NCI-H187 treated with DMSO at 0.1 percent for 48 hours (cell line): ENCODE results near the gene PSMB3.

Experiments
- DNase-seq: peaks from one replicate; lab custom pipeline; 2025; lab: John Stamatoyannopoulos, UW

The PSMB3 gene

DNA sequence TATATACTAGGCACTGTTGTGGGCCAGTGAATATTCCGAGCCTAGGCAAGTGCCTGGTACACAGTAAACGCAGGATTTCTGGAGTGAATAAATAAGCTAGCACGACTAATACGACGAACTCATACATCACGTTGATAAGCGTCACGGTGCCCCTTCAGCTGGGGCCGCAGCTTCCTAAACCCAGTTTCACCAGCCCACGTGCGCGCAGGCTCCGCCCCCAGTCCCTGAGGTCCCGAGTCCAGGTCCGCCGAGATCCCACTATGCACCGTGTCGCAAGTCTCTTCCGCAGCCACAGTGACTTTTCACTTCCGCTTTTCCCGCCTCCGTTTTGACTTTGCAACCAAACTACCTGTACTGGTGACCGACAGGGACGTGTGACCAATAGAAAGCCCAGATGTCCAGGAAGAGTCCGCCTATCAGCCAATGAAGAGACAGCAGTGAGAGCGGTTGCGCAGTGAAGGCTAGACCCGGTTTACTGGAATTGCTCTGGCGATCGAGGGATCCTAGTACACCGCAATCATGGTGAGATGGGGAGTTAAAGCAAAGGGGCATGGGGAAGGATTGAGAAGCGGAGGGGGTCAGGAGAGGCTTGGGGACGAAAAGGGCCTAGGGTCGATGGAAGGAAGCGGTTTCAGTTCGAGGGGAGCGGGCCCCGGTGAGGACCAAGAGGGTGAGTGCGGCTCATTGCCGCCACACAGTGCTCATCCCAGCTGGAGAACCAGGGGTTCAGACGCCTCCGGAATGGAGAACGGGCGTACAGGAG lies at the start of gene PSMB3:
PSMB3 (plus strand) TSS at position 434 of the 763 bp plus-strand sequence; CDS start at position 520, 86 bp downstream.
- DNase-seq: peak; percentile 99

DNA sequence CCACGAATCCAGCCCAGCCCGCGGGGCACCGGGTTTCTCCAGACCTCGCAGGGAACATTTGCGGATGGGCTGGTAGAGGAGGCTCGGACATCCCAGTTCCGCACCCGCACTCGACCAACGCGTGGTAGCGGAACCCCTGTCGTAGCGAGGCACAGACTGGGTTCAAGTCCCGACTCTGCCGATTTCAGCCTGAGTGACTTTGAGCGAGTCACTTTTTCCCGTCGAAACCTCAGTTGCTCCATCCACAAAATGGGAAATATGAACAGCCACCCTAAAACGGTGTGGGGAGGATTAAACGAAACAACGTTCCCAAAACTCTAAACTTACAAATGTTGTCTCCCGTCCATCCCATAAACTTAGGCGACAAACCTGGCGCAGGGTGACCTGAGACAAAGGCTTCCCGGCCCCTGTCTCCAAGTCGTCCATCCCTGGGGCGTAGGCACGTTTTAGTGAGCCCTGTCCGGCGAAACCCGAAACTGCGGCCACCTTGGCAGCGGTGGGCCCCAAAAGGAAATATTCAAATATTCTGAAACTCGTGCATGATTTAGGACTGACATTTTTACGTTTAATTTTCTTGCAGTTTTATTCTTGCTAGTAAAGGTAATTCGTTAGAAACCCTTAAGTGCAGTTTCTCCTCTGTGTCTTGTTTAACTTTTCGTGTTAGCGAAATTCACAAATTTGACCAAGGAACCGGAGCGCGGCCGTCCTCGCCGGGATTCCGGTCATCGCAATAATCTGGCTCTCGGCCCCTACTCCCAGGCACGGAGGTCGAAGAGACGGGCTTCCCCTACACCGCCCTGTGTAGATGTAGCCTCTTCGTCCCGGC lies 49.4 kb upstream of the PSMB3 start:
- DNase-seq: no peak

DNA sequence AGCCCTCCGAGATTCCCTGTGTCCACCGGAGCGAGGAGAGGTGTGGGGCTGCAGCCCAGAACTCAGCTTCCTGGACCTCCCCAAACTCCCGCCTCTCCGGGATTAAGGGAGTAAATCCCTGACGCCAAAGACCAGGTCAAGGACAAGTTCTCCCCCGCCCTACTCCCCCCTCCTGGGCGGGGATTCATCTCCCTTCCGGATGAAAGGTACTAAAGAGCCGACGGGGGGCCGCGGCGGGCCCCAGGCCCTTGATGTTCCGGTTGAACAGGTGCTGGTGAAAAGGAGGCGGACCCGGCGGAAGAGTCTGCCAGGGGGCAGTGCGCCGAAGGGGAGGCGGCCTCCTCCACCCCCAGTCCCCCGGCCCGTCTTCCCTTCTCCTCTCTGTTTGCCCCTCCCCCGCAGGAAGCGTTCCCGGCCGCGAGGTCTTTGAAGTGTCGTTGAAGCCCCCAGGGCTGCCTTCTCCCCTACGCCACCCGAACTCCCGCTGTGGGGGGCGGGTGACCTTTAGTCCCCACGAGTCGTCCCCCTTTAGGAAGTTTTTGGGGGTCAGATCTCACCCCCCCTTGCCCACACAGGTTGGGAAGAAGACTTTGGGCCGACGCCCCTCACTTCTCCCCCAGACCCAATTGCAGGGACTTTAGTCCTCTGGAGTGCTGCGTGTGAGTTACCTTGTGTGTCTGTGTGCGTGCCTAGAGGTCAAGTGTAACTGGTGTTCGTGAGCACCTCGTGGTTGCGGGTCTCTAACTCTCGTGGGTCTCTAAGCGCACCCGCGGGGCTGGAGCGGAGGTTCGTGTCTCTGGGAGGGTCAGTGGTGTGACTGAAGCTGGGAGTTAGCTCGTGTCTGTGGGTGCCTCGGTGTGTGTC lies 48.6 kb upstream of the PSMB3 start:
- peak; percentile 62 for DNase-seq

DNA sequence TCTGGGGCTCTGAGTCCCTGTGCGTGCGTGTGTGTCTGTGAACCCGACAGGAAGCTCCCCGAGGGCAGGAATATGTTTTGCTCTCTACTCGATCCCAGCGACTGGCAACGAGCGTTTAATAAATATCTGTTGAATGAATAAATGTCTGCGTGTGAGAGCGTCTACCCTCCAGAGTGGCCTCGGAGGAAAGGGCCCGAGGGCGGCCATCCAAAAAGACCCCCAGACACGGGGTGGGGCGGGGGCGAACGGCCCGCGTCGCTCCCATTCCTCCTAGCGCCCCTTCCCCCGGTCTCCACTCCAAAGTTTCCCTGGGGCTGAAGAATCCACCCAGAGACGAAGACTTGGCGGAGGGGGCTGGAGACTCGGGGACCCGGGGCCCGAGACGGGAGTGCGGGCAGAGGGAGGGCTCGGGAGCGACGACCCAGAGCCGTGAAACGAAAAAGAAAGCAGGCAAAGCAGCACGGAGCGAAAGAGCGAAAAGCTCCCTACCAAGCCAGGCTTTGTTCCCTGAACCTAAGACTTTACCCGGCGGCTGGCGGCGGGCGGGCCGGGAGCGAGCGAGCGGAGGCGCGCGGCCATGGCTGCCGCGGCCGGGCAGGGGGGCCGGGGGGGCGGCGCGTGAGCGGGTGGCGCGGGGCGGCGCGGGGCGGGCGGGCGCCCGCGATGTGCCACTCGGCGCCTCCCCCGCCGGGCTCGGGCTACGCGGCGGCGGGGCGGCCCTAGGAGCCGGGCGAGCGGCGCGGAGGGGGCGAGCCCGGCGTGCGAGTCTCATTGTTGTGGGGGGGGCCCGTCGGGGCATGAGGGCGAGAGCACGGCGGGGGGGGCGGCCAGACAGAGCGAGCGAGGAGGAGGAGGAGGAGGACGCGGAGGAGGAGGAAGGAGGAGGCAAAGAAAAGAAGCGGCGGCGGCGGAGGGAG lies 47.7 kb upstream of the PSMB3 start, which contains the start of gene MLLT6:
MLLT6 (plus strand) TSS at position 668 of the 917 bp plus-strand sequence. CDS start 360 bp downstream, outside the sequence.
- peak; percentile 24 for DNase-seq

DNA sequence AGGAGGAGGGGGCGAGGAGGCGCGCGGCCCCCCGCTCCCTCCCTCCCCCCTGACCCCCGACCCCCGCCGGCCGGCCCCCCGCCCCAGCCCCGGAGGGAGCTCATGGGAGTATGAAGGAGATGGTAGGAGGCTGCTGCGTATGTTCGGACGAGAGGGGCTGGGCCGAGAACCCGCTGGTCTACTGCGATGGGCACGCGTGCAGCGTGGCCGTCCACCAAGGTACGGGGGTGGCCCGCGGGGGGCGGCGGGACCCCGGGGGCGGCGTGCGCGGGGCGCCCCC lies 47.1 kb upstream of the PSMB3 start:
- no peak for DNase-seq

DNA sequence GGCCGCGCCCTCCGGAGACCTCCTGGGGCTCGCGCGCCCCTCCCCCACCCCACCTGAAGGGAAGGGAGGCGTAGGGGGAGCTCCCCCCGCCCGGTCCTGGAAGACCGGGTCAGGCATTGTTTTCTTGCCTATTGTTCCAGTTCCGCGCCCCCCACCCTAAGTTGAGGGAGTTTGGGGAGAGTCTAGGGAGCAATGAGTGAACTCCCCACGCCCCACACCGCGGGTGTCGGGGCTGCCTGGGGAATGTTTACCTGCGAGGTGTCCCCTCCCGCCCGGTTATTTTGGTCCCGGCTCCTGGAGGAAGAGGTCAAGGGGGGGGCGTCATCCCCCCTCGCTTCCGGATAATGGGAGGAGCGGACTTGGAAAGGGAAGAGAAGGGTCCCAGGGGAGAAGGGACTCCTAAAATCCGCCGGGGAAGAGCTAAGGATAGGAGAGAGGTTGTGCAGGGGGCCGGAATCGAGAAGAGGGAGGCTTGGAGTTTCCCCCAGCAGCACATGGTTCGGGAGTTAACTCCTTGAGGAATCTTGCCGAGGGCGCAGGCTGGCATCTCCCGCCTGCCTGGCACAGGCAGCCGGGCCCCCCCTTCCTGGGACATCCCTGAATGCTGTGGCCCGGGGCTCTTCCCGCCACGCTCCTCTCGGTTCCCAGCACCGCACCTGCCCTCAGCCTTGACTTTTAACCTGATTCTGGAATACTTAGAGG lies 46.6 kb upstream of the PSMB3 start:
- no peak for DNase-seq

DNA sequence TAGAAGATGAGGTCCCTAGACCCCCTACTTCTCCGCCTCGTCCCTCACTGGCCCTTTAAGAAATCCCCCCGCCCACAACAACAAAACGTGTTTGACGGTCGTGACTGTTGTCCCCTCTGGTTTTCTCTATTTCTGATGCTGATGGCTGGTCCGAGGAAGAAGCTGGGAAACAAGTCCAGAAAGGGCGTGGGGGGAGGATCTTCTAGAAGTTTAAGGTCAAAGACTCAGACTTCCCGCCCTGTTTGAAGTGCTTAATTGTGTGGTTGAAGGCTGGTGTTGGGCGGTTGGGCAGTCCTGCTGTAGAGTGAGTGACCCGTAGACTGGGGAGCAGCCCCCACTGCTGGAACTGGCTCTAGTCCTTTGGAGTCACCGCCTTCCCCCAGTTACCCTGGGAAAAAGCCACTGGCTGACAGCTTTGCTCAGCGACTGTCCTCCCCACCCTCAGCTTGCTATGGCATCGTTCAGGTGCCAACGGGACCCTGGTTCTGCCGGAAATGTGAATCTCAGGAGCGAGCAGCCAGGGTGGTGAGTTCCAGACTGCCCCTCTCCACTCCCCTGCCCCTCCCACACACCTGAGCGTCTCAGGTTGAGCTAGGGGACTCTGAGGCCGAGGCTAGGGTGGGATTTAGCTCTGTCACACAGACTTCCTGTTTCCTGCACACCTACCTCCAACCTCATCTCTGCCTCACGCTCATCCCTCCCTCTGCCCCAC lies 45.9 kb upstream of the PSMB3 start:
- no peak for DNase-seq

DNA sequence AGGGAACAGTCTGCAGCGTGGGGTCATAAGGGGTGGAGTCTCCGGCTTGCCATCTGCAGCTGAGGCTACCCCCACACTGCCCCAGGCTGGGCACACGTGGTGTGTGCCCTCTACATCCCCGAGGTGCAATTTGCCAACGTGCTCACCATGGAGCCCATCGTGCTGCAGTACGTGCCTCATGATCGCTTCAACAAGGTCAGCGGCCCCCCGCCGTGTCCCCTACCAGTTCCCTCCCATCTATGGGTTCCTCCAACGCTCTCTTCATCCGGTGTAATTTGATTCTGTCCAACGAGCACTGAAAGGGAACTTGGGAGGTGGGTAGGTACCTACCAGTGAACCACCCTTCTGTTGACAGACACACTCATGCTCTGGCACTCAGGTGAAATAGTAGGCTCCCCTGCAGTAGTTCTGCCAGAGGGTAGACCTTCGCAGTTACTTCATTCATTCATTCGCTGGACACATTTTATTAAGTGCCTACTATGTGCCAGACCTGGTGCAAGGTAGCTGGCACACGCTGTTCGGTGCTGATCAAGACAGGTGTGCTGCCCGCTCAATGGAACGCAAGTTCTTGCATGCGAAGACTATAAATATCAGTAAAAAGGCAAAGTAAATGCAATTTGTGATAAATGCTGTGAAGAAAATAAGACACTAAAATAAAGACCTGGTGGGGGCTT lies 44.7 kb upstream of the PSMB3 start:
- DNase-seq: no peak

DNA sequence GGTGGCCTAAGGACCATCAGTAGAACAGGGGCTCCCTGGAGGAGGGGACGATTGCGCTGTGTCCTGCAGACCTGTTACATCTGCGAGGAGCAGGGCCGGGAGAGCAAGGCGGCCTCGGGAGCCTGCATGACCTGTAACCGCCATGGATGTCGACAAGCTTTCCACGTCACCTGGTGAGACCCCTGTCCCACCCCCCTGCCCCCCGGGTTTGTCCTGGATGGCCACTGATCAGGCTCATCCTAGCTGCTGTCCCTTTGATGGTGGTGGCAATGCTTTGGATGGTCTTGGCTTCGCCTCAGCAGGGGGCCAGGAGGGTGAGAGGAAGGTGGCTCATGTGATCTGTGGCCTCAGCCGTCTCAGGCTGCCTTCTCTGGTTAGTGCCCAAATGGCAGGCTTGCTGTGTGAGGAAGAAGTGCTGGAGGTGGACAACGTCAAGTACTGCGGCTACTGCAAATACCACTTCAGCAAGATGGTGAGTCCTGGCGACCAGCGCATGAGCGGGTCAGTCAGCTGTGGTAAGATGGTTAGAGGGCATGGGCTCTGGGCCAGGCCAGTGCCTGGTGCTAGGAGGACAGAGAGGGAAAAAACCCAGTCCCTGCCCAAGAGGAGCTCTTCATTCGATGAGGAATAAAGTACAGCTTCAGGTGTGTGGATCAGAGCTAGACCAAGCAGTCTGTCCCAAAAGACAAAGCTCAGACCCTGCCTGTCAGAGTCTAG lies 43.3 kb upstream of the PSMB3 start:
- DNase-seq: no peak

DNA sequence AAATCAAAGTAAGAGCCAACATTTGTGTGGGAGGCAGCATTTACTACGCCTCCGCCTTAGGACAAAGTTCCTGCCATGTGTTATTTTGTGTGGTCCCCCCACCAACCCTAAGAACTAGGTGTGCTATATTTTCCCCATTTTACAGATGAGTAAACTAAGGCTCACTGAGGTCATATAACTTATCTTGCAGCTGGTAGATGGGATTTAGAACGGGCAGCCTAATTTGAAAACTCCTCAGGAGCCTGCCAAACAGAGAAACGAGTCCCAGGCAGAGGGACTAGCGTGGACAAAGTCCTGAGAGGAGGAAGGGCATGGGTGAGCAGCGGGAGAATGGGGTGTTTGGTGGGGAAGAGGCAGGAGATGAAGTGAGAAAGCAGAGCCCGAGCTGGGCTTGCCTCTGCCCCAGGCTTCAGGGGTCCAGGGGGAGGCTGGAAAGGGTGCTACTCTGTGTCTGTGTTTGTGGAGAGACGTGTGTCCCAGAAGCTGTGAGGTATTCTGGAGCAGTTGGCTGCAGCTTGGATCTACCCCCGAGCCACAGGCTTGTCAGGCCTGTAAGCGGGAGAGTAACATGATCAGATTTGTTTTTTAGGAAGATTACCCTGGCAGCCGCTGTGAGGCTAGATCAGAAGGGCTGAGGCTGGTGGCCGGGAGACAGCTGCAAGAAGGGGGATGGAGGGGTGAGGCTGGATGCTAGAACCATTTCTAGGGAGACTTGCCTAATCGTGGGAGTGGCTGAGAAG lies 42.5 kb upstream of the PSMB3 start:
- no peak for DNase-seq

DNA sequence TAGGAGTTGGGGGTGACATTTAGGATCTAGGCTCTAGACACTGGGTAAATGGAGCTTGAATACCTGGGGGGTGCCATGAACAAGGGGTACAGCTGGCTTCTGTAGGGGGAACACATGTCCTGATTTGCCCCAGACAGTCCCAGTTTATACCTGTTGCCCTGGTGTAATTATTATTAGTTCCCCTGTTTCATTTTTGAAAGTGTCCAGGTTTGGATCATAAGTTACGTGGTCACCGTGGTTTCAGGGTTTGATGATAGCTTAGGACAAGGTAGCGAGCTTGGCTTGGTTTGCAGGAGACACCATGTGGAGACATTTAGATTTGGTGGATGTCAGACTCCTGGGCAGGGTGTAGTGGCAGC lies 42.0 kb upstream of the PSMB3 start:
- no peak for DNase-seq

DNA sequence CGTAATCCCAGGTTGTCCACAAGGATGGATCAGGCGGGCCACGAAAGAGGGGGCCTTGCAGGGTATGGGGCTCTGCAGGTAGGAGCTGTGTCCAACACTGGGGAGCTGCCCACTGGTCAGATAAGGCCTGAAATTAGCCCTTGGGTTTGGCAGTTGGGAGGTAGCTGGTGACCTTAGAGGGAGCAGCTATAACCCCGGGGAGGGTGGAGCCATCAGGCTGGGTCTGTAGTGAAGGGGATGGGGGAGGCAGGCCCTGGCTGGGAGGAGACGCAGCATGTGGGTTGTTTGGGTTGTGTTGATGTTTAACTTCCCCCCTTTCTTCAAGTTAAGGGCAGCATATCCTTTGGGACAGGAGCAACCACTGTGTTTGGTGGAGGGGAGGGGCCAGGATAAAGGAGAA lies 41.6 kb upstream of the PSMB3 start:
- no peak for DNase-seq

DNA sequence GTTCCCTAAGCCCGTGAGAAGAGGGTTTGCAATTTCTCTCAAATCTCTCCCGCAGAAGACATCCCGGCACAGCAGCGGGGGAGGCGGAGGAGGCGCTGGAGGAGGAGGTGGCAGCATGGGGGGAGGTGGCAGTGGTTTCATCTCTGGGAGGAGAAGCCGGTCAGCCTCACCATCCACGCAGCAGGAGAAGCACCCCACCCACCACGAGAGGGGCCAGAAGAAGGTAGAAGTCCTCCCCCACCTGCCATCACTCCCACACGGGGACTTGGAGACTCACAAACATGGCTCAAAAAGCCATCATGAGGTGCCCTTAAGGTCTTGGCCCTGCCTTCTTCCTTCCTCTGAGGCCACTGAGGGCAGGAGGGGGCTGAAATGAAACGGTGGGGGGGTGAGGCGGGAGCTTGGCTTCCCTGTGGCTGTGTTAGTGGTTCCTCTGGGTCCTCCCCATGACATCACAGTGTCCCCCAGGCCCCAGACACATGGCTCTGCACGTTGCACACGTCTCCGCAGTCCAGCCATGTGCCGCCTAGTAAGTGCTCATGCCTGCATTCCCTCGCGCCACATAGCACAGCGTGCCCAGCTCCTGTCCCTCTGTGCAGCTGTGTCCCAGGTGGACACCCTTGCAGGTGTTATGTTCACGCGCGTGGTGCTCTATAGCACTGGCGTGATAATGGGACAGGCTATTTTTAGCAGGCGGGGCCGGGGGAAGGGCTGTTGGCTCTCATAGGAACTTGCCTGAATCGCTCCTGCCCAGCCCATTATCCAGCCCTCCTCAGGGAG lies 40.6 kb upstream of the PSMB3 start:
- no peak for DNase-seq

DNA sequence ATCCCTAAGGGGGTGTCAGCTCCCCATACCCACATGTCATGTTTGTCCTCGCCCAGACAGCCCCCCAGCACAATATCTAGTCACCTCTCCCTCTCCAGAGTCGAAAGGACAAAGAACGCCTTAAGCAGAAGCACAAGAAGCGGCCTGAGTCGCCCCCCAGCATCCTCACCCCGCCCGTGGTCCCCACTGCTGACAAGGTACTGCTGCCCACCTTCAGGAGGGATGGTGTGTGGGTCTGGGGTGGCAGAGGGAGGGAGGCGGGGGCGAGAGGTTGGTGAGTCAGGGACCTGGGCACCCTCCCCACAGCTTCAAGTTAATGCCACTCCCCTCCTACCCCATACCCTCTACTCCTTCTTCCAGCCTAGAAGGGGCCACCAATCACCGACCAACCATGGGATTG lies 39.9 kb upstream of the PSMB3 start:
- no peak for DNase-seq

DNA sequence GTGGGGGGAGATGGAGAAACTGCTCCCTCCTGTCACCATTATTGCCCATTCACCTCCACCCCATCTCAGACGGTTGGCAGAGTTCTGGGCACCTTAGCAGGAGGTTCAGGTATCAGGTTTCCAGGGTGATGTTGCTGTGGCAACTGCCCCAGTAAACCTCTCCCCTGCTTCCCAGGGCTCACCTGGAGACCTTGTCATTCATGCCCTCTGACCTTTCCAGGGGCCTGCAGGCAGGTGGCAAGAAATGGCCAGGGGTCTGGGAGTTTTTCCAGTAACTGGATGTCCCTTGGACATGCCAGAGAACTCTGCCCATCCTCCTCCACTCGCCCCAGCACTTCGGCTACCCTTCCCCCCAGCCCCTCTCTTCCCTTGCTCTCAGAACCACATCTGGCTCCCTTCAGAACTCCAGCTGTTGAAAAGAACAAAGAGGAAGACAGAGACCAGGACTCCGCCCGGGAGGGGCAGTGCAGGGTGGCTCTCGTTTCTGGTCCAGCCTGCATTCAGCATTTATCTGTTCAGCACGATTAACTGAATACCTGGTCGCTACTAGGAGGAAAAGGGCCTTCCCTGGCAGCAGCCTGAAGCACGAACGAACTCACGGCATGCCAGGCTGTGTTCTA lies 39.0 kb upstream of the PSMB3 start:
- no peak for DNase-seq

DNA sequence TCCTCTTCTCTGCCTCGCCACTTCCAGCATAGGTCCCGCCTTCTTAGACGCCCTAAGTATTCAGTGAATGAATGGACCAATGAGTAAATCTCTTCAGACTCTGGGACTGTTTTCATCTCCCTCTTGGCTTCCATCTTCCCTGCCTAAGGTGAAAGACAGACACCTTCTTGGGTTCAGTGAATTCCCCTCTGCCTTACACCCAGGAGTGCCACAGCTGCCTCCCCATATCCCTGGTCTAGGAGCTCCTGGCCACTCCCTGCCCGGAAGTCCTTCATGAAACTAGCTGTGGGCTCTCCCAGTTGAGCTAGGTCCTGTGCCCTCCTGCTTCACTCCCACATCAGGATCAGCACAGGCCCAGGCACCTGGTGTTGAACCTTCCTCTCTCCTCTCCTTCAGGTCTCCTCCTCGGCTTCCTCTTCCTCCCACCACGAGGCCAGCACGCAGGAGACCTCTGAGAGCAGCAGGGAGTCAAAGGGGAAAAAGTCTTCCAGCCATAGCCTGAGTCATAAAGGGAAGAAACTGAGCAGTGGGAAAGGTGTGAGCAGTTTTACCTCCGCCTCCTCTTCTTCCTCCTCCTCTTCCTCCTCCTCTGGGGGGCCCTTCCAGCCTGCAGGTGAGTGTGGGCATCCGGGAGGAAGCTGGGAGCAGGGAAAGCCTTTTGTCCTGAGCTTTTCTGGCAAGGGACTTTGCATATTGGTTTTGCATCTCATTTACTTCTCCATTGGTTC lies 37.2 kb upstream of the PSMB3 start:
- DNase-seq: no peak
